ENCODE data around the gene ARID5A. TPM values are rescaled to one million over a fixed set of nuclear protein-coding genes. Genes with fewer than 3 reads are reported as not detected.

The ARID5A gene
- total and polyA plus RNA-seq, 2 donors (not counting 1 experiment from before 2014, with no cell fraction given) = 35.5 to 93.0 TPM

DNA sequence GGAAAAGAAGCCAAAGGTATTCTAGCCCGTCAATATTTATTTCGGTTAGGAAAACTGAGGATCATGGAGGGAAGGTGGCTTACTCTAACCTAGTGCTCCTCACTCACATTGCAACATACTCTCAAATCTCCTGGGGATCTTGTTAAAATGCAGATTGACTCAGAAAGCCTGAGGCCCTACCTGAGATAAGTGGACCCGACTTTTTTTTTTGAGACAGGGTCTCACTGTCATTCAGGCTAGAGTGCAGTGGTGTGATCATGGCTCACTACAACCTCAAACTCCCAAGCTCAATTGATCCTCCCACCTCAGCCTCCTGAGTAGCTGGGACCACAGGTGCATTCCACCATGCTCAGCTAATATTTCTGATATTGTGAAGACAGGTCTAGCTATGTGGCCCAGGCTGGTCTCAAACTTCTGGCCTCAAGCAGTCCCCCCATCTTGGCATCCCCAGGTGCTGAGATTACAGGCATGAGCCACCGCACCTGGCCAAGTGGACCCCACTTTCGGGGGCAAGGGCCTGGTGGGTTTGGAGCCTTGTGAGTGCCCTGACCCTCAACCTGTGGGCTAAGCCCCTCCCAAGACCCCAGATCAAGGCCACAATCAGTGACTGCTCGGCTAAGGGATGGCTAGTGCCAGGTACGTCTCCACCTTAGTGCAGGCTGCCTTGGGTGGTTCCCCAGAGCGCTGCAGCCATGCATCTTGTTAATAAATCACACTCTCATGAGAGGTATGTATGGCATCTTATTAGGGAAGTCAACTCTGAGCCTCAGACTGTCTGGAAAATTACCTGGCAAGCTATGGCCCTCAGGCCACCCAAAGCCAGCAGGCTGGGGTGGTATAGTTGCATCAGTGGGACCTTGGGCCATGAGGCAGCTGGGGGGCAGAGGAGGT lies 30.3 kb upstream of the ARID5A start:
- H4K20me1 ChIP-seq (ENCODE audit: control insufficient read depth, insufficient read depth, low read length, poor library complexity, severe bottlenecking) = no peaks in the 10 kb centered on the region
- ChIA-PET CTCF (interaction anchor here (1.0 to 10.6 kb wide), 5 partner anchors 9 to 484 kb away, joined by 3 to 155 read pairs (median 3); no protein-coding TSS in a partner anchor), POLR2A (no interaction called here)
- Mint-ChIP-seq H3K9me3 (ENCODE audit: insufficient read depth) (no peaks in the 10 kb centered on the region), H3K4me3 (no peak overlapping the region), H3K27ac (peak overlapping the region; percentile 37), H3K4me1 (peaks cover 27% of the 10 kb centered on the region), H3K27me3 (peaks cover 14% of the 10 kb centered on the region)
- intact Hi-C loops (cut with micrococcal nuclease) = loop anchor here (10.0 kb wide), 1 partner anchor 301 kb away; the partner anchor contains the start of gene STARD7
- H3K79me2 ChIP-seq (ENCODE audit: control insufficient read depth, insufficient read depth, low read length) = no peaks in the 10 kb centered on the region
- DNase-seq (no peak), ATAC-seq (ENCODE audit: low read depth) (no peak)
- H3K4me3 ChIP-seq (ENCODE audit: control extremely low read depth in 1 of 5, extremely low read depth in 1 of 5, insufficient read depth in 1 of 5, low read depth in 2 of 5, low read length in 4 of 5) = no peak overlapping the region
- H3K9me3 ChIP-seq (ENCODE audit: control extremely low read depth in 1 of 3, control insufficient read depth in 2 of 3, insufficient read depth in 1 of 3, low read length in 2 of 3) = no peaks in the 10 kb centered on the region
- no peak overlapping the region for H3K4me2 ChIP-seq (replicated peaks; ENCODE audit: low read depth, low read length, poor library complexity, severe bottlenecking)
- H2AFZ ChIP-seq (ENCODE audit: insufficient read depth, low read depth, low read length, poor library complexity, severe bottlenecking) = no peak overlapping the region
- H3K36me3 ChIP-seq (replicated peaks in 1 of 2; ENCODE audit: control extremely low read depth in 1 of 2, control insufficient read depth in 1 of 2, extremely low read depth in 1 of 2, insufficient read depth in 2 of 2, low read length in 1 of 2) = no peaks in the 10 kb centered on the region
- 91% methylated on average over 3 of the region's 8 CpGs for WGBS (ENCODE audit: insufficient coverage)
- H3K27ac ChIP-seq (ENCODE audit: low read length in 2 of 2) = no peak overlapping the region
- H3K27me3 ChIP-seq (replicated peaks in 1 of 4; ENCODE audit: control extremely low read depth in 1 of 4, control insufficient read depth in 3 of 4, insufficient read depth in 4 of 4, low read length in 3 of 4) = peaks cover 0 to 16% (median 0%) of the 10 kb centered on the region in 4 experiments
- TF ChIP-seq, protein P1, sequence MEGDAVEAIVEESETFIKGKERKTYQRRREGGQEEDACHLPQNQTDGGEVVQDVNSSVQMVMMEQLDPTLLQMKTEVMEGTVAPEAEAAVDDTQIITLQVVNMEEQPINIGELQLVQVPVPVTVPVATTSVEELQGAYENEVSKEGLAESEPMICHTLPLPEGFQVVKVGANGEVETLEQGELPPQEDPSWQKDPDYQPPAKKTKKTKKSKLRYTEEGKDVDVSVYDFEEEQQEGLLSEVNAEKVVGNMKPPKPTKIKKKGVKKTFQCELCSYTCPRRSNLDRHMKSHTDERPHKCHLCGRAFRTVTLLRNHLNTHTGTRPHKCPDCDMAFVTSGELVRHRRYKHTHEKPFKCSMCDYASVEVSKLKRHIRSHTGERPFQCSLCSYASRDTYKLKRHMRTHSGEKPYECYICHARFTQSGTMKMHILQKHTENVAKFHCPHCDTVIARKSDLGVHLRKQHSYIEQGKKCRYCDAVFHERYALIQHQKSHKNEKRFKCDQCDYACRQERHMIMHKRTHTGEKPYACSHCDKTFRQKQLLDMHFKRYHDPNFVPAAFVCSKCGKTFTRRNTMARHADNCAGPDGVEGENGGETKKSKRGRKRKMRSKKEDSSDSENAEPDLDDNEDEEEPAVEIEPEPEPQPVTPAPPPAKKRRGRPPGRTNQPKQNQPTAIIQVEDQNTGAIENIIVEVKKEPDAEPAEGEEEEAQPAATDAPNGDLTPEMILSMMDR (IDR thresholded peaks at IDR 0.05) = no peak
- no peak for TF ChIP-seq EZH2 (IDR thresholded peaks at IDR 0.05; ENCODE audit: borderline replicate concordance, insufficient read depth, low read depth, low read length, poor library complexity, severe bottlenecking)
- H3K9ac ChIP-seq (ENCODE audit: low read length) = no peak overlapping the region
- peaks cover 28 to 32% of the 10 kb centered on the region in 2 donors for H3K4me1 ChIP-seq (ENCODE audit: control insufficient read depth in 2 of 2, insufficient read depth in 2 of 2, low read length in 2 of 2)

DNA sequence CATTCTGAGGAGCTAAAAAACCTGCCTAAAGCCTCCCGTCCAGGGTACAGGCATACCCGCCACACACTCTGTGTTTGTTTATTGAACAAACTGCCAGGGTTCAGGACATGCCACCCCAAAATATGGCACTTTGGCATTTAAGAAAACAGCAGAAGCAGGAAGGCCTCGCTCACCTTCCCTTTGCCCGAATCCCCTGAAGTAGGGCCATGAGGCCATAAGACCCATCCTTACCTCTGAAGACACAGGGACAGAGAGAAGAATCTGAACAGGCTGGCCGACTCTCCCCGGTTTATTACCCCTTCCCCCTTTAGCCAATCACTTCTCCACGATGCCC lies 29.7 kb upstream of the ARID5A start:
- Mint-ChIP-seq H3K27ac (no peak overlapping the region), H3K4me1 (peaks cover 23% of the 10 kb centered on the region), H3K27me3 (peaks cover 14% of the 10 kb centered on the region), H3K4me3 (no peak overlapping the region), H3K9me3 (ENCODE audit: insufficient read depth) (no peaks in the 10 kb centered on the region)
- Histone ChIP-seq H3K4me3 (ENCODE audit: control extremely low read depth in 1 of 5, extremely low read depth in 1 of 5, insufficient read depth in 1 of 5, low read depth in 2 of 5, low read length in 4 of 5) (no peak overlapping the region), H3K4me2 (replicated peaks; ENCODE audit: low read depth, low read length, poor library complexity, severe bottlenecking) (no peak overlapping the region), H3K9ac (ENCODE audit: low read length) (no peak overlapping the region), H3K79me2 (ENCODE audit: control insufficient read depth, insufficient read depth, low read length) (no peaks in the 10 kb centered on the region), H2AFZ (ENCODE audit: insufficient read depth, low read depth, low read length, poor library complexity, severe bottlenecking) (no peak overlapping the region), H3K36me3 (replicated peaks in 1 of 2; ENCODE audit: control extremely low read depth in 1 of 2, control insufficient read depth in 1 of 2, extremely low read depth in 1 of 2, insufficient read depth in 2 of 2, low read length in 1 of 2) (no peaks in the 10 kb centered on the region), H3K27me3 (replicated peaks in 1 of 4; ENCODE audit: control extremely low read depth in 1 of 4, control insufficient read depth in 3 of 4, insufficient read depth in 4 of 4, low read length in 3 of 4) (peaks cover 0 to 16% (median 0%) of the 10 kb centered on the region in 4 experiments), H3K9me3 (ENCODE audit: control extremely low read depth in 1 of 3, control insufficient read depth in 2 of 3, insufficient read depth in 1 of 3, low read length in 2 of 3) (no peaks in the 10 kb centered on the region), H3K4me1 (ENCODE audit: control insufficient read depth in 2 of 2, insufficient read depth in 2 of 2, low read length in 2 of 2) (peaks cover 22 to 26% of the 10 kb centered on the region in 2 donors), H3K27ac (ENCODE audit: low read length in 2 of 2) (no peak overlapping the region), H4K20me1 (ENCODE audit: control insufficient read depth, insufficient read depth, low read length, poor library complexity, severe bottlenecking) (no peaks in the 10 kb centered on the region)
- no peak for TF ChIP-seq EZH2 (IDR thresholded peaks at IDR 0.05; ENCODE audit: borderline replicate concordance, insufficient read depth, low read depth, low read length, poor library complexity, severe bottlenecking)
- TF ChIP-seq, protein P1 (IDR thresholded peaks at IDR 0.05) = no peak
- ChIA-PET POLR2A (no interaction called here), CTCF (interaction anchor here (1.1 to 10.6 kb wide), 4 partner anchors 14 to 332 kb away, joined by 3 to 155 read pairs (median 4); no protein-coding TSS in a partner anchor)
- intact Hi-C loops (cut with micrococcal nuclease) = loop anchor here (10.0 kb wide), 1 partner anchor 302 kb away; the partner anchor contains the start of gene STARD7
- DNase-seq (no peak), ATAC-seq (ENCODE audit: low read depth) (no peak)
- 98% methylated on average over 6 of the region's 7 CpGs for WGBS (ENCODE audit: insufficient coverage)

All from B cell (primary cell).